WTC11 (cell line): ENCODE data around the gene CD160. TPM values are rescaled to one million over a fixed set of nuclear protein-coding genes. Genes with fewer than 3 reads are reported as not detected.

Experiments used
- ATAC-seq: fragments of 200-7000 bp; cut with Tn5 transposase; 2 replicates; pipeline ENCODE4 v1.10.0; 2021; ENCODE audit warnings: mild to moderate bottlenecking, moderate library complexity
- CTCF ChIA-PET: fragments of 300-600 bp; sonication (Branson Sonifier 250); formaldehyde crosslinking; loops from one replicate; lab custom pipeline; 2021; ENCODE audit warnings: antibody characterized with exemption; lab: Charles Lee
- POLR2A ChIA-PET: fragments of 350-600 bp; sonication (Branson Sonifier 250); formaldehyde crosslinking; loops from one replicate; lab custom pipeline; 2021; ENCODE audit warnings: antibody characterized with exemption; lab: Charles Lee
- DNase-seq: peaks from one replicate; pipeline ENCODE4 v3.0.0; 2021; ENCODE audit warnings: low spot score
- H3K27ac Mint-ChIP-seq: 2 replicates; pipeline ENCODE4 v1.8.0; 2021; ENCODE audit warnings: mixed read lengths
- H3K27me3 Mint-ChIP-seq: 2 replicates; pipeline ENCODE4 v1.8.0; 2021; ENCODE audit warnings: low read depth, mild to moderate bottlenecking, moderate library complexity, mixed read lengths
- H3K36me3 Mint-ChIP-seq: 2 replicates; pipeline ENCODE4 v1.8.0; 2021; ENCODE audit warnings: mixed read lengths
- H3K4me1 Mint-ChIP-seq: 2 replicates; pipeline ENCODE4 v1.8.0; 2022; ENCODE audit warnings: mixed read lengths
- H3K4me3 Mint-ChIP-seq: 2 replicates; pipeline ENCODE4 v1.8.0; 2021; ENCODE audit warnings: mild to moderate bottlenecking, moderate library complexity, mixed read lengths
- H3K9me3 Mint-ChIP-seq: 2 replicates; pipeline ENCODE4 v1.8.0; 2021; ENCODE audit warnings: mixed read lengths
- AR ChIP-seq: fragments of 250-450 bp; sonication (Bioruptor Pico); IDR thresholded peaks from 2 replicates; pipeline ENCODE4 v1.9.0; 2021; ENCODE audit warnings: mild to moderate bottlenecking
- E2F1 ChIP-seq: sonication (generic); formaldehyde crosslinking; IDR thresholded peaks from 2 replicates; pipeline ENCODE4 v1.8.0; 2022; ENCODE audit warnings: mild to moderate bottlenecking, missing genetic modification reagents
- EMX1 ChIP-seq: fragments of 250-450 bp; sonication (Bioruptor Pico); IDR thresholded peaks from 2 replicates; pipeline ENCODE4 v1.8.0; 2021; ENCODE audit warnings: mild to moderate bottlenecking
- ERG ChIP-seq: fragments of 250-450 bp; sonication (Bioruptor Pico); IDR thresholded peaks from 2 replicates; pipeline ENCODE4 v1.8.0; 2021; ENCODE audit warnings: mild to moderate bottlenecking
- FOXP1 ChIP-seq: sonication (generic); formaldehyde crosslinking; IDR thresholded peaks from 2 replicates; pipeline ENCODE4 v1.8.0; 2022; ENCODE audit warnings: missing genetic modification reagents, mild to moderate bottlenecking, moderate library complexity, borderline replicate concordance
- FOXP4 ChIP-seq: sonication (generic); formaldehyde crosslinking; IDR thresholded peaks from 2 replicates; pipeline ENCODE4 v1.8.0; 2022; ENCODE audit warnings: mild to moderate bottlenecking, missing genetic modification reagents
- HMGA2 ChIP-seq: fragments of 250-450 bp; sonication (Bioruptor Pico); IDR thresholded peaks from 2 replicates; pipeline ENCODE4 v1.4.0; 2021; ENCODE audit warnings: mild to moderate bottlenecking, moderate library complexity
- MXD4 ChIP-seq: fragments of 250-450 bp; sonication (Bioruptor Pico); IDR thresholded peaks from 2 replicates; pipeline ENCODE4 v1.8.0; 2021; ENCODE audit warnings: mild to moderate bottlenecking, moderate library complexity, borderline replicate concordance
- MYBL2 ChIP-seq: sonication (generic); formaldehyde crosslinking; IDR thresholded peaks from 2 replicates; pipeline ENCODE4 v1.8.1; 2023; ENCODE audit warnings: mild to moderate bottlenecking, moderate library complexity, missing genetic modification reagents
- NR3C1 ChIP-seq: sonication (generic); formaldehyde crosslinking; conservative IDR thresholded peaks from 2 replicates; pipeline ENCODE4 v1.8.1; 2023; ENCODE audit warnings: low read depth, mild to moderate bottlenecking, missing genetic modification reagents
- SMAD3 ChIP-seq: sonication (generic); formaldehyde crosslinking; IDR thresholded peaks from 2 replicates; pipeline ENCODE4 v1.8.0; 2022; ENCODE audit warnings: missing genetic modification reagents, mild to moderate bottlenecking, borderline replicate concordance
- USF1 ChIP-seq: sonication (generic); formaldehyde crosslinking; IDR thresholded peaks from 2 replicates; pipeline ENCODE4 v1.8.0; 2022; ENCODE audit warnings: mild to moderate bottlenecking, missing genetic modification reagents
- USF2 ChIP-seq: sonication (generic); formaldehyde crosslinking; IDR thresholded peaks from 2 replicates; pipeline ENCODE4 v1.8.1; 2023; ENCODE audit warnings: mild to moderate bottlenecking, missing genetic modification reagents, moderate library complexity
- ZBTB21 ChIP-seq: sonication (generic); formaldehyde crosslinking; IDR thresholded peaks from 2 replicates; pipeline ENCODE4 v1.8.1; 2023; ENCODE audit warnings: mild to moderate bottlenecking, missing genetic modification reagents, borderline replicate concordance
- ZMAT4 ChIP-seq: fragments of 250-450 bp; sonication (Bioruptor Pico); IDR thresholded peaks from 2 replicates; pipeline ENCODE4 v1.9.0; 2021; ENCODE audit warnings: mild to moderate bottlenecking
- ZNF121 ChIP-seq: sonication (generic); formaldehyde crosslinking; IDR thresholded peaks from 2 replicates; pipeline ENCODE4 v1.8.0; 2023; ENCODE audit warnings: missing genetic modification reagents
- ZNF138 ChIP-seq: sonication (generic); formaldehyde crosslinking; conservative IDR thresholded peaks from 2 replicates; pipeline ENCODE4 v1.8.1; 2022; ENCODE audit warnings: mild to moderate bottlenecking, moderate library complexity, missing genetic modification reagents
- ZNF281 ChIP-seq: sonication (generic); formaldehyde crosslinking; IDR thresholded peaks from 2 replicates; pipeline ENCODE4 v1.8.0; 2023; ENCODE audit warnings: mild to moderate bottlenecking, missing genetic modification reagents
- ZNF396 ChIP-seq: fragments of 250-450 bp; sonication (Bioruptor Pico); IDR thresholded peaks from 2 replicates; pipeline ENCODE4 v1.8.0; 2021; ENCODE audit warnings: mild to moderate bottlenecking, moderate library complexity, borderline replicate concordance
- total RNA-seq: library from RNA; stranded (reverse); gene quantifications from 3 replicates; pipeline ENCODE4 v1.2.3, GENCODE V29; 2021

The CD160 gene
- total RNA-seq, 1 experiment from 2014 or later = not detected

- no peak for ATAC-seq
- Mint-ChIP-seq H3K36me3 (no peaks in the 10 kb centered on the region), H3K4me3 (no peak overlapping the region), H3K27ac (no peak overlapping the region), H3K27me3 (no peaks in the 10 kb centered on the region), H3K9me3 (no peaks in the 10 kb centered on the region), H3K4me1 (peaks cover 18% of the 10 kb centered on the region)
- ChIA-PET POLR2A (no interaction called here), CTCF (interaction anchor here (2.0 kb wide), 1 partner anchor 9 kb away, joined by 12 read pairs; no protein-coding TSS in a partner anchor)
- no peak for TF ChIP-seq ERG (CRISPR knock-in tag)
- no peak for DNase-seq
Observed at GRCh38 chr1:145729666-145730436, 10.6 kb downstream of the CD160 start.

- H3K27ac Mint-ChIP-seq = no peak overlapping the region
- H3K4me3 Mint-ChIP-seq = no peak overlapping the region
- H3K4me1 Mint-ChIP-seq = peaks cover 18% of the 10 kb centered on the region
- POLR2A ChIA-PET = no interaction called here
- CTCF ChIA-PET = interaction anchor here (2.0 kb wide), 1 partner anchor 9 kb away, joined by 12 read pairs; no protein-coding TSS in a partner anchor
- TF ChIP-seq ZBTB21 (CRISPR knock-in tag) (no peak), HMGA2 (no peak), SMAD3 (CRISPR knock-in tag) (no peak), MYBL2 (CRISPR knock-in tag) (no peak), USF2 (CRISPR knock-in tag) (no peak), ZNF121 (CRISPR knock-in tag) (no peak), FOXP1 (no peak), MXD4 (CRISPR knock-in tag) (no peak), FOXP4 (no peak), ZNF281 (no peak), ZMAT4 (no peak), EMX1 (CRISPR knock-in tag) (no peak), E2F1 (CRISPR knock-in tag) (no peak), ERG (CRISPR knock-in tag) (no peak), AR (CRISPR knock-in tag) (no peak), ZNF396 (CRISPR knock-in tag) (no peak), ZNF138 (CRISPR knock-in tag) (no peak), USF1 (CRISPR knock-in tag) (no peak), NR3C1 (CRISPR knock-in tag) (no peak)
- H3K27me3 Mint-ChIP-seq = no peaks in the 10 kb centered on the region
- no peaks in the 10 kb centered on the region for H3K9me3 Mint-ChIP-seq
- DNase-seq (no peak), ATAC-seq (no peak)
- H3K36me3 Mint-ChIP-seq = no peaks in the 10 kb centered on the region
Observed at GRCh38 chr1:145730467-145730866, 11.2 kb downstream of the CD160 start.
